Pulmonary artery endothelial cell (primary cell): ENCODE measurements around the gene FAM163A. TPM values are rescaled to one million over a fixed set of nuclear protein-coding genes. Genes with fewer than 3 reads are reported as not detected.
"Not testable (repeated sequence)": the region's sequence is repeated elsewhere in the genome, so short reads cannot be mapped to it uniquely, and the experiment has no call there.

Source experiments
- DNase-seq: peaks from one replicate; pipeline ENCODE4 v3.0.0-alpha.2; 2011; ENCODE audit warnings: low read depth, low spot score
- total RNA-seq: library from RNA; depleted of rRNA; stranded (reverse); fragments of >200 nt; gene quantifications from 2 replicates; pipeline ENCODE4 v1.2.3, GENCODE V29; 2014

FAM163A gene
- 0.07 TPM in 1 of 2 replicates, not detected in the other for total RNA-seq

DNA sequence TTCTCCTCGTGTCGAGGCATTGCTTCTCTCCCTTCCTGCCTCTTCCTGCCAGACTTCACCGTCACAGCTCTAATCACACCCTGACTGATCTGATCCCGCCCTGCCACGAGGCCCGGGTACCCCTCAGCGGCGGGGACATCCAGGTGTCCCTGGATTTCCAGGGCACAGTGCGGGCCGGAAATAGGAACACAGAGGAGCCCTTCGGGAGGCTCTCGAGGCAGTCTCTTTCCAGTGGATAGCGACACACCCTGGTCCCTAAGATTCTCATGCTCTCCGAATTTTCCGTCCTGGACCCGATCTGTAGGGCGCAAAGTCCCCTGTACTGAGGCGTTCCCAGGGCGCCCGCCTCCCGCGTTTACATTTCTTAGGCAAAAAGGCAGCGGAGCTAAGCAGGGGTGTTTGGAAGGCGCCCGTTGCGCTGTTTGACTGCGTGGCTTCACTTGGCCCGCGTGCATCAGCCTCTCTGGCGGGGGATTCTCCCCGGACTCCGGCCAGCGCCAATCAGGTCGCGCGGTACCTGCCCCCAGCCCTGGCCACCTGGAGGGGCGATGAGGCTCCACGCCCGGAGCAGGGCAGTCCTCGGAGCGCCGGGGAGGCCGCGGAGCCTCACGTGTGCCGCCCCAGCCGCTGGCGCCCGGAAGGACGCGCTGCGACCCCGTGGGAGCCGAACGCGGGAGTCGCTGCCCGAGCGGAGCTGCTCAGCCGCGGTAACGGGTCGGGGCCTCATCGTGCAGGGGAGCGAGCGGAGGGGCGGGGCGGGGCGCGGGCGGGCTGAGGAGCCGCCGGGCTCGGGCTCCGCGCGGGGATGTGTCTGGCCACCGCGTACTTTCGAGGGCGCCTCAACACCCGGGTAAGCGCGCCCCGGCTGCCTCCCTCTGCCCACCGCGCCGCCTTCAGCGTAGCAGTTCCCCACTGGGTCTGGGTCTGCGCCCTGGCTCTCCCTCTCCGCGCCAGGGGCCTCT is at the start of gene FAM163A:
Gene FAM163A (plus strand): TSS at position 575 of the 962 bp plus-strand sequence. CDS start 69,807 bp downstream, outside the sequence.
- DNase-seq: no peak

GRCh38 chr1:179694530-179694929 is 48.6 kb upstream of the FAM163A start:
- not testable (repeated sequence) for DNase-seq

- no peak for DNase-seq
Observed at GRCh38 chr1:179702946-179703539, 40.0 kb upstream of the FAM163A start.

DNA sequence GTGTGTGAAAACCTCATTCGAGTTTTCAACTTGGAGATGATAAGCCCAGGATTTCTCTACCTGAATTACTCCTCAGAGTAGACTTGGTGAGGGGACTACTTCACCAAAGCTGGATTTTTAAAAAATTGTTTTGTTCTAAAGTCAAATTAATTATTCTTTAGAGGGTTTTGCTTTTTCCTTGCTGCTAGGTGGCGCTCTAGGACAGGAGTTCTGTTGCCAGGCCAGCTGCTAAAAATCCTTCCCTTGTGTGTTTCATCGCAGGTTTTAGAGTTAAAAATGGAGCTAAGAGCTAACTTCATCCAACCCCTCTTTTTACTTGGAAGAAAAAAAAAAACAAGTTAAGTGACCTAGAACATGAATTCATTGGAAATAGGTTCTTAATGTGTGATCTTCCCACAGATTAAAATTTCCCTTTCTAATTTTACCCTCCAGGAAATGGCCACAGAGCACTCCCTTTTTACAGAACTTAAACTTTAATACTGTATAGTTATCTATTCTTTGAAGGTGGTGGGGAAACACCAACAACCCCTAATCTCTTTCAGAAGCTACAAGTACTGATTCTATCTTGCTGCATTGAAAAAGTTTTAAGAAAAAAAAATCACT is 36.7 kb upstream of the FAM163A start:
- DNase-seq: no peak

- no peak for DNase-seq
Observed at GRCh38 chr1:179707406-179707805, 35.7 kb upstream of the FAM163A start.

- peak; percentile 60 for DNase-seq
Observed at GRCh38 chr1:179708434-179709195, 34.5 kb upstream of the FAM163A start.

- DNase-seq: peak; percentile 91
Observed at GRCh38 chr1:179709841-179710329, 33.2 kb upstream of the FAM163A start.

- DNase-seq: no peak
Observed at GRCh38 chr1:179714159-179714558, 28.9 kb upstream of the FAM163A start.

GRCh38 chr1:179714623-179715022 is 28.5 kb upstream of the FAM163A start:
- no peak for DNase-seq

DNA sequence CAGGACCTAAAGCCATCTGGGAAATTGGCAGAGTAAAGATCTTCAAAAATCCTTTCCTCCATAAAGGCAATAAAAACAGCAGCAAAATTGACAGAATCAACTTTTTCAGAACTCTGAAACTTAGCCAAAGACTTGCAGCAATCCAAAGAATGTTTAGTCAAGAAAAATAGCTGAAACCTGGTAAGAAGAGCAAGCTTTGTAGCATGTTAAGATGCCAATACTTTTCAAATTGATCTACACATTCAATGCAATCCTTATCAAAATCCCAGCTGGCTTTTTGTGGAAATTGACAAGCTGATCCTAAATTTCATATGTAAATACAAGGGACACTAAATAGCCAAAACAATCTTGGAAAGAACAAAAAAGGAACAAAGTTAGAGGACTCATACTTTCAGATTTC is 23.8 kb upstream of the FAM163A start:
- no peak for DNase-seq

GRCh38 chr1:179728271-179728670 is 14.8 kb upstream of the FAM163A start:
- no peak for DNase-seq

DNA sequence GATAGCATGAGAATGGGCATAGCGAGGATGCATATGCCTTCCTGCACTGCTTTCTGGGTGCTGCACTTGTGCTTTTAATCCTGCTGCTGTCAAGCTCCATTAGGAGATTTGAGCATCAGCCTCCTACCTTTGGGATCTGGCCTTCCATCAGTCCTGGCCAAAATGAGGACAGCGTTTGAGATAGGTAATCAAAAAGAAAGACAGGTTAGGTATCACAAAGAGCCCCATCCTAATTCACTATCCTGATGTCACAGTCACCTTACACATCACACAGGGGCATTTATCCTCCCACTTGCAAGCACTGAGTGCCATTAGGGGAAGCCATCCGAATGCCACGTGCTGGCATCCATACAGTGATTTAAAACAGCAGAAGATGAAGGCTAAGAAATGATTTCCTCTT is 13.2 kb upstream of the FAM163A start:
- no peak for DNase-seq

- DNase-seq: no peak
Observed at GRCh38 chr1:179731643-179732042, 11.4 kb upstream of the FAM163A start.

GRCh38 chr1:179742291-179742690 is 800 bp upstream of the FAM163A start:
- no peak for DNase-seq

DNA sequence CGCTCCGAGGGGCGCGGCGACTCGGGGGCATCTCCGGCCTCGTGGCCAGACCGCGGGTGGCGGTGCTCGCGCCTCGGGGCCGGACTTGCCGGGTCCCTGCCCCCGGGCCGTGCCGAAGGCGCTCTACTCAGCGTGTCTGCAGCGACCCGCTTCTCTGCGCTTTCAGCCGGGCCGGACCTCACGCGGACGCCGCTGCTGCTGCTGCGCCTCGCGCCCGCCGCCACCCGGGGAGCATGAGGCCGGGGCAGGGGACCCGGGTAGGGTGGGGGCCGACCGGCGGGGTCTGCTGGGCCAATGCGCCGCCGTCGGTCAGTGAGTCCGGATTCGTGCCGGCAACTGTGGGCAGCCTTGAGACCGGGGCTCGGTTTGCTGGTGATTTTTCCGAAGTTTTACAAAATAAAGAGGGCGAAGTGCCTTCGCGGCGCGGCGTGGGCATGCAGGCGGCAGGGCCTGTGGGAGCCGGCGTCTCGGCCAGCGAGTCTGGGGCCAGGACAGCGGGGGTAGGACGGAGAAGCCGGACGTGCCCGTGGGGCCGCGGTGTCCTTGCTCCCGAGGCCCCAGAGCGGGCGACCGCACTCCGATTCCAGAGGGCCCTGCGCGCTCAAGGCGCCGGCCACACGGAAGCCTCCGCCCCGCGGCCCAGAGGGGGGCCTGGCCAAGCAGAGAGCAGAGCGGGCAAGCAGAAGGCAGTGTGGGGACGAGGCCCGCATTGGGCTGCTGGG is 749 bp downstream of the FAM163A start:
- no peak for DNase-seq

GRCh38 chr1:179744401-179745130 is 1.5 kb downstream of the FAM163A start:
- DNase-seq: no peak

GRCh38 chr1:179745131-179745611 is 2.1 kb downstream of the FAM163A start:
- no peak for DNase-seq

DNA sequence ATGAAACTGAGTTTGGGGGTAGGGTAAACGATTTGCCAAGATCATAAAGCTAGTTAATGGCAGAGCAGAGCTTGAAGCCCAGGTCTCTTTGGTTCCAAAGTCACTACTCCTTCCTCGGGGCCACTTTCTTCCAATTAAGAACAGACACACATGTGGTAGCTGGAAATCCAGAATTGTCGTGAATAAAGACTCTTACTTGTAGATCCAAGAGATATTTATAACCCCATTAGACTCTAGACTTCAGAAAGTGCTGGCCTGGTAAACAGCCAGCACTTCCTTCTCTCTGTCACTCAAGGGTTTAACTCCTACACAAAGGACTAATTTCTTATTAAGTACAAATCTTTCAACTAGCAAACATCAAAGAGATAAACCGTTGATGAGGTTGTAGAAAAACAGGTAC is 2.7 kb downstream of the FAM163A start:
- no peak for DNase-seq

- DNase-seq: no peak
Observed at GRCh38 chr1:179747611-179748010, 4.5 kb downstream of the FAM163A start.

GRCh38 chr1:179748772-179749171 is 5.7 kb downstream of the FAM163A start:
- DNase-seq: no peak
